Peyer's patch (tissue), 4 donors: ENCODE results near the gene CACNG4. TPM values are rescaled to one million over a fixed set of nuclear protein-coding genes. Genes with fewer than 3 reads are reported as not detected.

ENCODE experiments used
- DNase-seq, 3 donors: peaks; one replicate each; pipeline ENCODE4 v3.0.0-alpha.2; 2017 to 2019
- H3K27ac ChIP-seq, 4 donors: fragments of 200-600 bp; sonication (generic); one replicate each; pipeline ENCODE4 v1.5.1; 2016 to 2019
- H3K27me3 ChIP-seq, 2 donors: fragments of 200-600 bp; sonication (generic); one replicate each; pipeline ENCODE4 v1.5.1; 2019
- H3K36me3 ChIP-seq, 3 donors: fragments of 200-600 bp; sonication (generic); one replicate each; pipeline ENCODE4 v1.5.1; 2016 to 2019
- H3K4me1 ChIP-seq, 4 donors: fragments of 200-600 bp; sonication (generic); one replicate each; pipeline ENCODE4 v1.5.1; 2016 to 2019
- H3K4me3 ChIP-seq, 4 donors: fragments of 200-600 bp; sonication (generic); 1 replicate in 3 of 4; 2 replicates in 1 of 4; pipeline ENCODE4 v1.5.1; 2016 to 2019; ENCODE audit warnings: mild to moderate bottlenecking in 1 of 4
- H3K9me3 ChIP-seq, 4 donors: fragments of 200-600 bp; sonication (generic); one replicate each; pipeline ENCODE4 v1.5.1; 2016 to 2019; ENCODE audit warnings: mild to moderate bottlenecking in 1 of 4
- CTCF ChIP-seq, 6 experiments: fragments of 450-650 bp in 4 of 6; fragments of 200-600 bp in 2 of 6; sonication (generic) in 1 of 6; IDR thresholded peaks; one replicate each; pipeline ENCODE4 v1.5.1; 2017 to 2019; ENCODE audit warnings: antibody characterized with exemption in 6 of 6, mild to moderate bottlenecking in 3 of 6, moderate library complexity in 1 of 6
- POLR2A ChIP-seq, 2 donors: fragments of 450-650 bp; IDR thresholded peaks; one replicate each; pipeline ENCODE4 v1.5.1; 2017; ENCODE audit warnings: antibody characterized with exemption in 2 of 2, mild to moderate bottlenecking in 2 of 2, moderate library complexity in 2 of 2
- total RNA-seq, 4 donors: library from RNA; depleted of rRNA; stranded (reverse); fragments of >200 nt; gene quantifications; one replicate each; pipeline ENCODE4 v1.1.0, GENCODE V29; 2016

CACNG4 gene
- total RNA-seq, 4 donors from 2014 or later: 0.40 TPM; not detected in 3

GRCh38 chr17:67050471-67051154 lies 86.1 kb downstream of the CACNG4 start:
- Histone ChIP-seq H3K27ac (no peak overlapping the region), H3K9me3 (peaks cover 0 to 14% (median 3%) of the 10 kb centered on the region in 4 donors)
- TF ChIP-seq POLR2A (IDR thresholded peaks at IDR 0.05): no peak
- TF ChIP-seq CTCF (IDR thresholded peaks at IDR 0.05): no peak

GRCh38 chr17:67051155-67051538 lies 86.6 kb downstream of the CACNG4 start:
- Histone ChIP-seq H3K27ac (no peak overlapping the region), H3K36me3 (no peaks in the 10 kb centered on the region), H3K9me3 (peaks cover 0 to 14% (median 3%) of the 10 kb centered on the region in 4 donors), H3K27me3 (no peaks in the 10 kb centered on the region), H3K4me3 (no peak overlapping the region), H3K4me1 (no peaks in the 10 kb centered on the region)
- TF ChIP-seq POLR2A (IDR thresholded peaks at IDR 0.05): no peak
- no peak for TF ChIP-seq CTCF (IDR thresholded peaks at IDR 0.05)
- DNase-seq: peak in 1 of 3 donors; percentile 11

More at GRCh38 chr17:67050471-67051154, 86.1 kb downstream of the CACNG4 start:
- DNase-seq: peak in 1 of 3 donors; percentile 10
- Histone ChIP-seq H3K27me3 (no peaks in the 10 kb centered on the region), H3K36me3 (no peaks in the 10 kb centered on the region), H3K4me3 (no peak overlapping the region), H3K4me1 (no peaks in the 10 kb centered on the region)

GRCh38 chr17:67051837-67052236 lies 87.3 kb downstream of the CACNG4 start:
- DNase-seq: no peak
- peaks cover 0 to 14% (median 3%) of the 10 kb centered on the region in 4 donors for H3K9me3 ChIP-seq
- H3K4me3 ChIP-seq: no peak overlapping the region
- H3K36me3 ChIP-seq: no peaks in the 10 kb centered on the region
- TF ChIP-seq CTCF (IDR thresholded peaks at IDR 0.05) (no peak), POLR2A (IDR thresholded peaks at IDR 0.05) (no peak)
- no peak overlapping the region for H3K27ac ChIP-seq
- H3K27me3 ChIP-seq: no peaks in the 10 kb centered on the region
- H3K4me1 ChIP-seq: no peaks in the 10 kb centered on the region

- Histone ChIP-seq H3K9me3 (peaks cover 0 to 14% (median 0%) of the 10 kb centered on the region in 4 donors), H3K36me3 (no peaks in the 10 kb centered on the region), H3K4me1 (no peaks in the 10 kb centered on the region), H3K27me3 (no peaks in the 10 kb centered on the region), H3K27ac (no peak overlapping the region), H3K4me3 (no peak overlapping the region)
- DNase-seq: peak in 1 of 3 donors; percentile 26
- TF ChIP-seq CTCF (IDR thresholded peaks at IDR 0.05): no peak
- TF ChIP-seq POLR2A (IDR thresholded peaks at IDR 0.05): no peak
These were observed 88.4 kb downstream of the CACNG4 start for GRCh38 chr17:67052720-67053437.

GRCh38 chr17:67053438-67054000 lies 89.0 kb downstream of the CACNG4 start:
- Histone ChIP-seq H3K4me3 (no peak overlapping the region), H3K9me3 (peaks cover 0 to 8% (median 0%) of the 10 kb centered on the region in 4 donors), H3K4me1 (no peaks in the 10 kb centered on the region), H3K27me3 (no peaks in the 10 kb centered on the region), H3K27ac (no peak overlapping the region), H3K36me3 (no peaks in the 10 kb centered on the region)
- DNase-seq: peak in 1 of 3 donors; percentile 26
- no peak for TF ChIP-seq POLR2A (IDR thresholded peaks at IDR 0.05)
- TF ChIP-seq CTCF (IDR thresholded peaks at IDR 0.05): no peak
